HG03175 (cell line): ENCODE data around the gene TSPO2.

Experiments
- ATAC-seq: cut with Tn5 transposase; IDR thresholded peaks from one replicate; pipeline ENCODE4 v1.9.1; 2021; ENCODE audit warnings: mild to moderate bottlenecking, moderate library complexity; ENCODE audit not compliant: unreplicated experiment

TSPO2 gene

GRCh38 chr6:41074692-41075436, 32.6 kb downstream of the TSPO2 start:
- no peak for ATAC-seq

GRCh38 chr6:41075651-41076626, 33.7 kb downstream of the TSPO2 start:
- no peak for ATAC-seq

- no peak for ATAC-seq
Measured at GRCh38 chr6:41077536-41077935, 35.3 kb downstream of the TSPO2 start.

- no peak for ATAC-seq
Measured at GRCh38 chr6:41078101-41078500, 35.8 kb downstream of the TSPO2 start.

GRCh38 chr6:41079080-41079479, 36.8 kb downstream of the TSPO2 start:
- no peak for ATAC-seq

- ATAC-seq = no peak
Measured at GRCh38 chr6:41080621-41081020, 38.4 kb downstream of the TSPO2 start.

GRCh38 chr6:41083072-41083471, 40.8 kb downstream of the TSPO2 start:
- ATAC-seq = no peak

GRCh38 chr6:41085182-41085581, 42.9 kb downstream of the TSPO2 start:
- no peak for ATAC-seq

- no peak for ATAC-seq
Measured at GRCh38 chr6:41088451-41088850, 46.2 kb downstream of the TSPO2 start.

- ATAC-seq = no peak
Measured at GRCh38 chr6:41090841-41091761, 48.8 kb downstream of the TSPO2 start.

- ATAC-seq = no peak
Measured at GRCh38 chr6:41092421-41093140, 50.3 kb downstream of the TSPO2 start.

GRCh38 chr6:41093729-41094128, 51.5 kb downstream of the TSPO2 start:
- no peak for ATAC-seq
